H1 (cell line): Measurements from ENCODE around the gene HACL1. TPM values are rescaled to one million over a fixed set of nuclear protein-coding genes. Genes with fewer than 3 reads are reported as not detected.

Source experiments
- CTCF ChIA-PET: fragments of 300-600 bp; sonication (Branson Sonifier 250); formaldehyde crosslinking; loops from one replicate; lab custom pipeline; 2021; ENCODE audit not compliant: partially characterized antibody; lab: Charles Lee
- POLR2A ChIA-PET: fragments of 300-600 bp; sonication (Branson Sonifier 250); formaldehyde crosslinking; loops from one replicate; lab custom pipeline; 2021; ENCODE audit warnings: inconsistent platforms; ENCODE audit not compliant: partially characterized antibody; lab: Charles Lee
- DNase-seq, 2 experiments: peaks; one replicate each; pipeline versions ENCODE4 v3.0.0 to v3.0.0-alpha.2; 2010 to 2022; ENCODE audit warnings: low spot score in 2 of 2, low read depth in 1 of 2, mixed read lengths in 1 of 2
- FAIRE-seq: peaks from 2 replicates; lab custom pipeline; 2011; peaks lifted over from hg19 to GRCh38; lab: Jason Lieb, UNC
- H2AFZ ChIP-seq: 2 replicates; pipeline ENCODE4 v1.8.1; 2012; ENCODE audit warnings: low read length, inconsistent platforms
- H2AK5ac ChIP-seq: 2 replicates; pipeline ENCODE4 v1.6.1; 2013; ENCODE audit warnings: low read depth, low read length
- H2BK120ac ChIP-seq: replicated peaks from 2 replicates; pipeline ENCODE3; 2013; ENCODE audit warnings: low read depth, low read length, inconsistent platforms
- H2BK12ac ChIP-seq: 2 replicates; pipeline ENCODE4 v1.6.1; 2013; ENCODE audit warnings: low read depth, low read length
- H2BK15ac ChIP-seq: 2 replicates; pipeline ENCODE4 v1.6.1; 2013; ENCODE audit warnings: low read length
- H2BK20ac ChIP-seq: 2 replicates; pipeline ENCODE4 v1.6.1; 2013; ENCODE audit warnings: low read length
- H2BK5ac ChIP-seq: 2 replicates; pipeline ENCODE4 v1.6.1; 2013; ENCODE audit warnings: low read depth, low read length
- H3K14ac ChIP-seq: 2 replicates; pipeline ENCODE4 v1.6.1; 2013; ENCODE audit warnings: inconsistent platforms; ENCODE audit not compliant: insufficient read length
- H3K18ac ChIP-seq: 2 replicates; pipeline ENCODE4 v1.6.1; 2013; ENCODE audit warnings: low read length; ENCODE audit errors: extremely low read depth
- H3K23ac ChIP-seq: 2 replicates; pipeline ENCODE4 v1.6.1; 2013; ENCODE audit warnings: inconsistent platforms; ENCODE audit not compliant: insufficient read length
- H3K23me2 ChIP-seq: 2 replicates; pipeline ENCODE4 v1.6.1; 2013; ENCODE audit warnings: low read depth, low read length
- H3K27ac ChIP-seq: 2 replicates; pipeline ENCODE4 v1.6.1; 2011; ENCODE audit warnings: low read depth, low read length, inconsistent platforms
- H3K27me3 ChIP-seq, 4 experiments: replicated peaks in 1 of 4; 1 replicate in 1 of 4; 2 replicates in 3 of 4; pipeline versions ENCODE4 v1.6.1 to v1.8.1; 2011 to 2013; ENCODE audit warnings: low read length in 3 of 4, mild to moderate bottlenecking in 3 of 4, inconsistent platforms in 2 of 4, mixed read lengths in 2 of 4, moderate library complexity in 1 of 4; ENCODE audit not compliant: control insufficient read depth in 3 of 4, insufficient read depth in 3 of 4; ENCODE audit errors: extremely low read depth in 1 of 4
- H3K36me3 ChIP-seq, 4 experiments: 2 replicates each; pipeline versions ENCODE4 v1.6.1 to v1.8.1; 2011 to 2013; ENCODE audit warnings: mild to moderate bottlenecking in 4 of 4, low read length in 3 of 4, moderate library complexity in 2 of 4, control low read depth in 1 of 4, inconsistent platforms in 1 of 4; ENCODE audit not compliant: insufficient read depth in 4 of 4, control insufficient read depth in 2 of 4
- H3K4ac ChIP-seq: replicated peaks from 2 replicates; pipeline ENCODE3; 2013; ENCODE audit warnings: low read length, low read depth, mixed read lengths, inconsistent platforms; ENCODE audit not compliant: insufficient read length
- H3K4me1 ChIP-seq, 4 experiments: replicated peaks in 1 of 4; 1 replicate in 1 of 4; 2 replicates in 3 of 4; pipeline versions ENCODE4 v1.6.1 to v1.8.1; 2011 to 2013; ENCODE audit warnings: low read length in 3 of 4, inconsistent platforms in 2 of 4, mixed read lengths in 1 of 4; ENCODE audit not compliant: insufficient read depth in 4 of 4, control insufficient read depth in 3 of 4
- H3K4me2 ChIP-seq, 2 experiments: 2 replicates each; pipeline versions ENCODE4 v1.6.1 to v1.8.1; 2011 to 2013; ENCODE audit warnings: low read depth in 2 of 2, low read length in 2 of 2, control low read depth in 1 of 2, inconsistent platforms in 1 of 2, mild to moderate bottlenecking in 1 of 2; ENCODE audit not compliant: insufficient read depth in 1 of 2
- H3K4me3 ChIP-seq, 4 experiments: fragments of 200-600, 300-600 bp in 1 of 4; sonication (generic), shearing (Covaris generic), sonication (Bioruptor Twin) in 1 of 4; 2 replicates each; pipeline versions ENCODE4 v1.5.1 to v1.8.1; 2011 to 2016; ENCODE audit warnings: low read length in 4 of 4, low read depth in 3 of 4, control low read depth in 2 of 4, inconsistent platforms in 2 of 4, mild to moderate bottlenecking in 2 of 4, mixed read lengths in 1 of 4, moderate library complexity in 1 of 4; ENCODE audit not compliant: insufficient read depth in 2 of 4; ENCODE audit errors: extremely low read depth in 1 of 4
- H3K56ac ChIP-seq: replicated peaks from 2 replicates; pipeline ENCODE3; 2013; ENCODE audit warnings: low read depth, mild to moderate bottlenecking, mixed read lengths, low read length, inconsistent platforms; ENCODE audit not compliant: insufficient read length
- H3K79me1 ChIP-seq: 2 replicates; pipeline ENCODE4 v1.6.1; 2013; ENCODE audit warnings: low read depth, low read length, control low read depth
- H3K79me2 ChIP-seq, 2 experiments: 2 replicates each; pipeline versions ENCODE4 v1.6.1 to v1.8.1; 2012 to 2013; ENCODE audit warnings: low read length in 2 of 2, mild to moderate bottlenecking in 2 of 2, inconsistent platforms in 1 of 2; ENCODE audit not compliant: insufficient read depth in 2 of 2, control insufficient read depth in 1 of 2
- H3K9ac ChIP-seq, 4 experiments: replicated peaks in 1 of 4; 1 replicate in 1 of 4; 2 replicates in 3 of 4; pipeline versions ENCODE4 v1.6.1 to v1.8.1; 2011 to 2013; ENCODE audit warnings: low read depth in 3 of 4, low read length in 3 of 4, control low read depth in 2 of 4, mild to moderate bottlenecking in 2 of 4, moderate library complexity in 2 of 4, inconsistent platforms in 1 of 4; ENCODE audit errors: extremely low read depth in 1 of 4
- H3K9me3 ChIP-seq, 2 experiments: 2 replicates each; pipeline versions ENCODE4 v1.6.1 to v1.8.1; 2012 to 2013; ENCODE audit warnings: mild to moderate bottlenecking in 2 of 2, moderate library complexity in 2 of 2, control low read depth in 1 of 2, inconsistent platforms in 1 of 2, low read depth in 1 of 2, low read length in 1 of 2, mixed read lengths in 1 of 2; ENCODE audit not compliant: insufficient read depth in 2 of 2
- H4K20me1 ChIP-seq, 2 experiments: replicated peaks in 1 of 2; 2 replicates each; pipeline versions ENCODE3 to v1.8.1; 2011 to 2013; ENCODE audit warnings: inconsistent platforms in 2 of 2, low read length in 2 of 2, mild to moderate bottlenecking in 1 of 2; ENCODE audit not compliant: insufficient read depth in 2 of 2, control insufficient read depth in 1 of 2
- H4K5ac ChIP-seq: 2 replicates; pipeline ENCODE4 v1.6.1; 2013; ENCODE audit warnings: low read length, low read depth, mixed read lengths, inconsistent platforms; ENCODE audit not compliant: insufficient read length
- H4K8ac ChIP-seq: 2 replicates; pipeline ENCODE4 v1.8.0; 2013; ENCODE audit warnings: mild to moderate bottlenecking, moderate library complexity, low read length, inconsistent platforms; ENCODE audit not compliant: insufficient read depth; ENCODE audit errors: extremely low read depth
- H4K91ac ChIP-seq: replicated peaks from 2 replicates; pipeline ENCODE3; 2013; ENCODE audit warnings: low read length, mixed read lengths, inconsistent platforms; ENCODE audit not compliant: insufficient read length
- BCL11A ChIP-seq, 2 experiments: IDR thresholded peaks; one replicate each; pipeline ENCODE4 v1.6.1; 2011; ENCODE audit warnings: low read depth in 2 of 2, low read length in 2 of 2, mild to moderate bottlenecking in 2 of 2
- CBX5 ChIP-seq: fragments of 300-800, 300-1000 bp; sonication (generic); IDR thresholded peaks from 2 replicates; pipeline ENCODE4 v1.7.1; 2016; ENCODE audit warnings: antibody characterized with exemption, low read length, low read depth
- CBX8 ChIP-seq: fragments of 300-800, 300-1000 bp; sonication (generic); IDR thresholded peaks from 2 replicates; pipeline ENCODE4 v1.7.1; 2016; ENCODE audit warnings: low read depth, low read length, borderline replicate concordance
- CEBPB ChIP-seq: IDR thresholded peaks from 2 replicates; pipeline ENCODE4 v1.6.1; 2012; ENCODE audit warnings: low read depth, low read length
- EGR1 ChIP-seq: IDR thresholded peaks from 2 replicates; pipeline ENCODE4 v1.6.1; 2011; ENCODE audit warnings: low read depth, low read length, borderline replicate concordance
- EZH2 ChIP-seq: fragments of 200-600 bp; sonication (generic); IDR thresholded peaks from 2 replicates; pipeline ENCODE4 v1.7.1; 2012; ENCODE audit warnings: low read depth, mild to moderate bottlenecking, moderate library complexity, low read length, inconsistent platforms; ENCODE audit not compliant: severe bottlenecking
- MAFK ChIP-seq: IDR thresholded peaks from 2 replicates; pipeline ENCODE4 v1.6.1; 2012; ENCODE audit warnings: low read depth, mild to moderate bottlenecking, improper control_type of control experiment, low read length
- RBBP5 ChIP-seq: IDR thresholded peaks from 2 replicates; pipeline ENCODE4 v1.7.1; 2012; ENCODE audit warnings: low read depth, mild to moderate bottlenecking, inconsistent platforms, low read length, moderate library complexity, borderline replicate concordance
- RNF2 ChIP-seq: fragments of 200-900, 300-1000 bp; sonication (generic); IDR thresholded peaks from 2 replicates; pipeline ENCODE4 v1.7.1; 2016; ENCODE audit warnings: borderline replicate concordance, low read depth, mild to moderate bottlenecking, antibody characterized with exemption, low read length; ENCODE audit not compliant: poor library complexity, severe bottlenecking; ENCODE audit errors: missing control alignments
- SP2 ChIP-seq: IDR thresholded peaks from 2 replicates; pipeline ENCODE4 v1.6.1; 2012; ENCODE audit warnings: mild to moderate bottlenecking, low read length, inconsistent platforms
- WGBS, 2 experiments: shearing (Covaris generic) in 1 of 2; methylation state at CpG; one replicate each; pipeline versions ENCODE4 v1.1.6 to v1.1.7; 2013 to 2015; ENCODE audit warnings: low lambda C conversion rate in 2 of 2, mixed read lengths in 2 of 2, inconsistent platforms in 1 of 2, low coverage in 1 of 2, missing lambda C conversion rate in 1 of 2; ENCODE audit not compliant: insufficient replicate concordance in 2 of 2, insufficient coverage in 1 of 2, insufficient read length in 1 of 2; ENCODE audit errors: extremely low coverage in 1 of 2, missing lambda C conversion rate in 1 of 2; 5-methylcytosine and 5-hydroxymethylcytosine counted together
- polyA plus RNA-seq, 7 experiments: library from polyadenylated mRNA; depleted of rRNA in 3 of 7; stranded (reverse) in 5 of 7; unstranded in 2 of 7; fragments of >200 nt in 5 of 7; fragments of 200-250 nt in 2 of 7; gene quantifications; 1 replicate in 5 of 7; 2 replicates in 1 of 7; 4 replicates in 1 of 7; pipeline versions ENCODE4 v1.2.1 to v1.2.3, GENCODE V29; 2011 to 2013; ENCODE audit warnings: missing spikeins in 2 of 7, mixed read lengths in 2 of 7
- total RNA-seq: library from RNA; stranded (reverse); fragmentation: NEBNext Ultra II Directional; extraction: Animal tissue kit (Norgen Biotek cat#: 25700); gene quantifications from 2 replicates; pipeline ENCODE4 v1.2.1, GENCODE V29; 2021

Gene HACL1
- total and polyA plus RNA-seq, 2 of the 8 experiments (the other 6 are each of a cell fraction or from before 2014, with no cell fraction given), result 38.2 to 46.0 TPM

- POLR2A ChIA-PET, result no interaction called here
- Histone ChIP-seq H3K79me2 (no peaks in the 10 kb centered on the region), H3K4me3 (no peak overlapping the region), H2BK20ac (no peak overlapping the region), H2BK5ac (no peak overlapping the region), H3K36me3 (peaks cover 2 to 34% (median 23%) of the 10 kb centered on the region in 4 experiments; a peak in 7 of 8 replicates), H3K9ac (peak overlapping the region in 1 of 4 experiments; percentile 34; a peak in 1 of 7 replicates), H3K18ac (no peak overlapping the region), H3K4me2 (no peak overlapping the region), H4K5ac (no peak overlapping the region), H2AFZ (no peak overlapping the region), H3K14ac (no peak overlapping the region), H3K27me3 (no peaks in the 10 kb centered on the region), H3K56ac (no peak overlapping the region), H2BK12ac (no peak overlapping the region), H4K91ac (no peak overlapping the region), H2BK15ac (no peak overlapping the region), H3K23ac (no peak overlapping the region), H4K20me1 (peaks cover 0 to 3% of the 10 kb centered on the region in 2 experiments), H4K8ac (no peak overlapping the region), H3K27ac (no peak overlapping the region), H3K9me3 (no peaks in the 10 kb centered on the region), H3K4ac (no peak overlapping the region), H3K4me1 (no peaks in the 10 kb centered on the region), H2BK120ac (no peak overlapping the region), H3K79me1 (no peaks in the 10 kb centered on the region; the same call in 1 of the 2 replicates), H2AK5ac (no peak overlapping the region), H3K23me2 (0 out of 2 replicates have a peak, but pooled peaks cover 2% of the 10 kb centered on the region)
- no peak for DNase-seq
- 91% methylated on average over 3 of the region's 3 CpGs; no CpG with 5 or more reads in 1 of the 2 experiments for WGBS, 2 experiments
- no peak for FAIRE-seq
- CTCF ChIA-PET, result no interaction called here
- no peak for TF ChIP-seq CBX8
- no peak for TF ChIP-seq EGR1
- no peak for TF ChIP-seq MAFK
- no peak for TF ChIP-seq RNF2
- TF ChIP-seq SP2, result no peak
- no peak for TF ChIP-seq BCL11A (IDR thresholded peaks at IDR 0.05; ENCODE audit: low read depth in 2 of 2, low read length in 2 of 2)
- TF ChIP-seq EZH2, result no peak
- TF ChIP-seq CEBPB, result no peak
- TF ChIP-seq RBBP5, result no peak
- no peak for TF ChIP-seq CBX5
Measured at GRCh38 chr3:15581471-15582394, 19.6 kb downstream of the HACL1 start.
